ENCODE data around the gene MRPS27.

GRCh38 chr5:72183101-72183520, 136.9 kb downstream of the MRPS27 start:
- TF ChIP-seq SIN3A (IDR thresholded peaks at IDR 0.05; ENCODE audit: borderline replicate concordance in 2 of 2, control insufficient read depth in 1 of 2, low read depth in 2 of 2, low read length in 2 of 2): no peak
- TF ChIP-seq ESRRA (IDR thresholded peaks at IDR 0.05; ENCODE audit: borderline replicate concordance, low read depth): no peak
- no peak for TF ChIP-seq ZBED1 (IDR thresholded peaks at IDR 0.05)
- no peak for TF ChIP-seq MECOM (CRISPR knock-in tag; IDR thresholded peaks at IDR 0.05)
- no peak for TF ChIP-seq CTCF (IDR thresholded peaks at IDR 0.05 in 2 of 3, conservative IDR thresholded peaks at IDR 0.05 in 1 of 3; ENCODE audit: insufficient read depth in 2 of 3, low read depth in 1 of 3, low read length in 3 of 3)
- TF ChIP-seq HMG20A (CRISPR knock-in tag; conservative IDR thresholded peaks at IDR 0.05): no peak
- TF ChIP-seq ZNF644 (tag; IDR thresholded peaks at IDR 0.05; ENCODE audit: low read depth): no peak
- TF ChIP-seq TCF7 (IDR thresholded peaks at IDR 0.05; ENCODE audit: borderline replicate concordance): no peak
- no peak for TF ChIP-seq USF1 (CRISPR knock-in tag; IDR thresholded peaks at IDR 0.05)
- no peak for TF ChIP-seq IFI16 (CRISPR knock-in tag; IDR thresholded peaks at IDR 0.05)
- TF ChIP-seq POLR2AphosphoS2 (IDR thresholded peaks at IDR 0.05; ENCODE audit: low read length): no peak
- TF ChIP-seq MEIS2 (IDR thresholded peaks at IDR 0.05; ENCODE audit: partially characterized antibody): no peak
